NCI-H1105 treated with DMSO at 0.1 percent for 48 hours (cell line): ENCODE results near the gene TAF11.
"Not testable (repeated sequence)": the region's sequence is repeated elsewhere in the genome, so short reads cannot be mapped to it uniquely, and the experiment has no call there.

Experiments used
- DNase-seq: peaks from one replicate; lab custom pipeline; 2025; lab: John Stamatoyannopoulos, UW

The TAF11 gene

GRCh38 chr6:34887753-34888513 is at the start of gene TAF11:
Gene TAF11, minus strand, starts transcription at chr6:34888042. Its CDS starts 85 bp downstream, at chr6:34887957.
- peak; percentile 93 for DNase-seq

GRCh38 chr6:34934516-34934915 is 46.7 kb upstream of the TAF11 start:
- no peak for DNase-seq

GRCh38 chr6:34932202-34932601 is 44.4 kb upstream of the TAF11 start:
- DNase-seq, result not testable (repeated sequence)

- no peak for DNase-seq
These were observed 42.4 kb upstream of the TAF11 start for GRCh38 chr6:34930221-34930620.

- DNase-seq, result no peak
These were observed 41.6 kb upstream of the TAF11 start for GRCh38 chr6:34929241-34929978.

GRCh38 chr6:34928695-34929094 is 40.9 kb upstream of the TAF11 start:
- no peak for DNase-seq

- DNase-seq, result no peak
These were observed 40.4 kb upstream of the TAF11 start for GRCh38 chr6:34928220-34928619.

GRCh38 chr6:34926655-34927054 is 38.8 kb upstream of the TAF11 start:
- no peak for DNase-seq

- no peak for DNase-seq
These were observed 37.2 kb upstream of the TAF11 start for GRCh38 chr6:34924831-34925625.

- DNase-seq, result no peak
These were observed 34.4 kb upstream of the TAF11 start for GRCh38 chr6:34922177-34922663.

GRCh38 chr6:34920097-34920496 is 32.3 kb upstream of the TAF11 start:
- DNase-seq, result no peak

GRCh38 chr6:34919651-34920050 is 31.8 kb upstream of the TAF11 start:
- DNase-seq, result no peak

- DNase-seq, result no peak
These were observed 29.9 kb upstream of the TAF11 start for GRCh38 chr6:34917626-34918285.

- DNase-seq, result no peak
These were observed 28.6 kb upstream of the TAF11 start for GRCh38 chr6:34916348-34916967.

- no peak for DNase-seq
These were observed 26.5 kb upstream of the TAF11 start for GRCh38 chr6:34914358-34914757.

GRCh38 chr6:34912715-34913464 is 25.0 kb upstream of the TAF11 start:
- no peak for DNase-seq

GRCh38 chr6:34911822-34912221 is 24.0 kb upstream of the TAF11 start:
- DNase-seq, result no peak

GRCh38 chr6:34909320-34909883 is 21.6 kb upstream of the TAF11 start:
- no peak for DNase-seq

- DNase-seq, result no peak
These were observed 20.4 kb upstream of the TAF11 start for GRCh38 chr6:34908194-34908593.

- no peak for DNase-seq
These were observed 19.0 kb upstream of the TAF11 start for GRCh38 chr6:34906826-34907225.
